Activated gamma-delta T cell treated with anti-CD3 and anti-CD28 coated beads, Interleukin-2, amount 50 U/mL, for 16 hours (primary cell): ENCODE measurements around the gene HMGB2.

Experiments
- DNase-seq: peaks from one replicate; pipeline ENCODE4 v3.0.0-alpha.2; 2020; ENCODE audit warnings: low read depth

HMGB2 gene

GRCh38 chr4:173334891-173335752, 964 bp upstream of the HMGB2 start:
- DNase-seq, result peak; percentile 1

- DNase-seq, result peak; percentile 29
Observed at GRCh38 chr4:173333658-173334084, 487 bp downstream of the HMGB2 start.

GRCh38 chr4:173332963-173333657, 1.0 kb downstream of the HMGB2 start:
- peak; percentile 4 for DNase-seq

GRCh38 chr4:173332021-173332487, 2.1 kb downstream of the HMGB2 start:
- no peak for DNase-seq

- DNase-seq, result no peak
Observed at GRCh38 chr4:173330590-173330989, 3.6 kb downstream of the HMGB2 start.

- no peak for DNase-seq
Observed at GRCh38 chr4:173328236-173328901, 5.8 kb downstream of the HMGB2 start.

- no peak for DNase-seq
Observed at GRCh38 chr4:173325007-173325736, 9.0 kb downstream of the HMGB2 start.

- no peak for DNase-seq
Observed at GRCh38 chr4:173319696-173320095, 14.5 kb downstream of the HMGB2 start.

GRCh38 chr4:173318648-173319211, 15.4 kb downstream of the HMGB2 start:
- no peak for DNase-seq

GRCh38 chr4:173318240-173318639, 15.9 kb downstream of the HMGB2 start:
- DNase-seq, result no peak

GRCh38 chr4:173317004-173317403, 17.2 kb downstream of the HMGB2 start:
- DNase-seq, result no peak

GRCh38 chr4:173316060-173316459, 18.1 kb downstream of the HMGB2 start:
- DNase-seq, result no peak

GRCh38 chr4:173314715-173315114, 19.4 kb downstream of the HMGB2 start:
- DNase-seq, result no peak

GRCh38 chr4:173311368-173311767, 22.8 kb downstream of the HMGB2 start:
- DNase-seq, result no peak

- no peak for DNase-seq
Observed at GRCh38 chr4:173307778-173308177, 26.4 kb downstream of the HMGB2 start.

- no peak for DNase-seq
Observed at GRCh38 chr4:173301518-173302201, 32.5 kb downstream of the HMGB2 start.

- DNase-seq, result no peak
Observed at GRCh38 chr4:173294444-173294843, 39.7 kb downstream of the HMGB2 start.

- DNase-seq, result no peak
Observed at GRCh38 chr4:173293663-173294062, 40.5 kb downstream of the HMGB2 start.

GRCh38 chr4:173291899-173292298, 42.3 kb downstream of the HMGB2 start:
- no peak for DNase-seq

GRCh38 chr4:173289353-173289727, 44.8 kb downstream of the HMGB2 start:
- no peak for DNase-seq
